Neural cell (in vitro differentiated cells): Measurements from ENCODE around the gene PGBD5.

Source experiments
- EZH2 ChIP-seq: fragments of 200-600, 300-800 bp; shearing (Covaris generic), sonication (generic); IDR thresholded peaks from 2 replicates; pipeline ENCODE4 v1.6.1; 2014; ENCODE audit warnings: antibody characterized with exemption, low read length, borderline replicate concordance, mild to moderate bottlenecking; ENCODE audit not compliant: insufficient read depth, poor library complexity, severe bottlenecking
- TF ChIP-seq, protein P1 (sequence below): fragments of 450-650 bp; IDR thresholded peaks from 2 replicates; pipeline ENCODE4 v1.5.1; 2014; ENCODE audit warnings: antibody characterized with exemption, mild to moderate bottlenecking, moderate library complexity; ENCODE audit not compliant: poor library complexity, severe bottlenecking

DNA sequence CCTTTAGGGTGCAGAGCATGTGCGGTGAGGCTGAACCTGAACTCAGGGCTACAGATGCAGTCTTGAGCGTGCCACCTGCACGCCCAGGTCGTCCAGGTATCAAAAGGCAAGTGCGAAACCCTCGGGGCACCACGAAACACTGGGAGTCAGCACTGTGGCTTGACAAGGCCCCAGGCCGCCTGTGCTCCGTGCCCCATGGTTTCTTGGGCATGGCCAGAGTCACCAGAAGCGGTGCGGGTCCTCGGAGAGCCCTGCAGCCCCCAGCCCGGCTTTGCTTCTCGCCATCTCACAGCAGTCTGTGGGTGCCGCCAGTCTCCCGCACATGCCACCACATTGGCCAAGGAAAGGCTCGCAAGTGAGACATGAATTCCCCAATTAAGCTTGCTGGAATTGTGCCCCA is 117.3 kb downstream of the PGBD5 start:
- TF ChIP-seq, protein P1, sequence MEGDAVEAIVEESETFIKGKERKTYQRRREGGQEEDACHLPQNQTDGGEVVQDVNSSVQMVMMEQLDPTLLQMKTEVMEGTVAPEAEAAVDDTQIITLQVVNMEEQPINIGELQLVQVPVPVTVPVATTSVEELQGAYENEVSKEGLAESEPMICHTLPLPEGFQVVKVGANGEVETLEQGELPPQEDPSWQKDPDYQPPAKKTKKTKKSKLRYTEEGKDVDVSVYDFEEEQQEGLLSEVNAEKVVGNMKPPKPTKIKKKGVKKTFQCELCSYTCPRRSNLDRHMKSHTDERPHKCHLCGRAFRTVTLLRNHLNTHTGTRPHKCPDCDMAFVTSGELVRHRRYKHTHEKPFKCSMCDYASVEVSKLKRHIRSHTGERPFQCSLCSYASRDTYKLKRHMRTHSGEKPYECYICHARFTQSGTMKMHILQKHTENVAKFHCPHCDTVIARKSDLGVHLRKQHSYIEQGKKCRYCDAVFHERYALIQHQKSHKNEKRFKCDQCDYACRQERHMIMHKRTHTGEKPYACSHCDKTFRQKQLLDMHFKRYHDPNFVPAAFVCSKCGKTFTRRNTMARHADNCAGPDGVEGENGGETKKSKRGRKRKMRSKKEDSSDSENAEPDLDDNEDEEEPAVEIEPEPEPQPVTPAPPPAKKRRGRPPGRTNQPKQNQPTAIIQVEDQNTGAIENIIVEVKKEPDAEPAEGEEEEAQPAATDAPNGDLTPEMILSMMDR, result no peak
- no peak for TF ChIP-seq EZH2
